ENCODE results near the gene IFI16. TPM values are rescaled to one million over a fixed set of nuclear protein-coding genes. Genes with fewer than 3 reads are reported as not detected.
"Not testable (repeated sequence)": the region's sequence is repeated elsewhere in the genome, so short reads cannot be mapped to it uniquely, and the experiment has no call there.

Gene IFI16
- total RNA-seq, 4 donors from 2014 or later, result 10.5 to 106 (median 24.9) TPM

- Histone ChIP-seq H3K36me3 (no peaks in the 10 kb centered on the region), H3K27me3 (no peaks in the 10 kb centered on the region), H3K4me1 (peaks cover 0 to 23% (median 9%) of the 10 kb centered on the region in 4 donors), H3K9me3 (no peaks in the 10 kb centered on the region), H3K27ac (no peak overlapping the region), H3K4me3 (no peak overlapping the region)
- TF ChIP-seq CTCF (IDR thresholded peaks at IDR 0.05), result no peak
- no peak for TF ChIP-seq POLR2A (IDR thresholded peaks at IDR 0.05)
- DNase-seq, result no peak
These were observed 2.0 kb upstream of the IFI16 start for GRCh38 chr1:159007726-159008125.

GRCh38 chr1:159008744-159009188 is 941 bp upstream of the IFI16 start:
- H3K27me3 ChIP-seq, result no peaks in the 10 kb centered on the region
- TF ChIP-seq POLR2A (IDR thresholded peaks at IDR 0.05) (peak in 1 of 2 donors; percentile 23), CTCF (IDR thresholded peaks at IDR 0.05) (no peak)
- no peaks in the 10 kb centered on the region for H3K9me3 ChIP-seq
- DNase-seq, result peak in 2 of 3 donors; percentile 87 to 90
- H3K4me3 ChIP-seq, result peak overlapping the region in 3 of 4 donors; percentile 43 to 62 (median 52)
- H3K4me1 ChIP-seq, result peaks cover 0 to 23% (median 9%) of the 10 kb centered on the region in 4 donors
- H3K36me3 ChIP-seq, result no peaks in the 10 kb centered on the region
- peak overlapping the region; percentile 77 to 87 (median 84) for H3K27ac ChIP-seq

GRCh38 chr1:159009287-159009686 is 420 bp upstream of the IFI16 start:
- DNase-seq, result no peak
- peak overlapping the region; percentile 43 to 62 (median 56) for H3K4me3 ChIP-seq
- H3K9me3 ChIP-seq, result no peaks in the 10 kb centered on the region
- no peaks in the 10 kb centered on the region for H3K36me3 ChIP-seq
- peaks cover 0 to 23% (median 9%) of the 10 kb centered on the region in 4 donors for H3K4me1 ChIP-seq
- TF ChIP-seq POLR2A (IDR thresholded peaks at IDR 0.05), result no peak
- no peaks in the 10 kb centered on the region for H3K27me3 ChIP-seq
- H3K27ac ChIP-seq, result peak overlapping the region; percentile 77 to 87 (median 84)

GRCh38 chr1:159010391-159010790 is 684 bp downstream of the IFI16 start:
- TF ChIP-seq CTCF (IDR thresholded peaks at IDR 0.05) (no peak), POLR2A (IDR thresholded peaks at IDR 0.05) (no peak)
- H3K4me1 ChIP-seq, result peaks cover 0 to 24% (median 11%) of the 10 kb centered on the region in 4 donors
- peak overlapping the region; percentile 77 to 87 (median 84) for H3K27ac ChIP-seq
- H3K36me3 ChIP-seq, result no peaks in the 10 kb centered on the region
- H3K4me3 ChIP-seq, result peak overlapping the region; percentile 43 to 62 (median 56)
- no peaks in the 10 kb centered on the region for H3K9me3 ChIP-seq
- DNase-seq, result no peak
- no peaks in the 10 kb centered on the region for H3K27me3 ChIP-seq

- H3K9me3 ChIP-seq, H3K36me3 ChIP-seq, H3K27me3 ChIP-seq, DNase-seq: not testable (repeated sequence)
- H3K4me1 ChIP-seq, result peaks cover 0 to 21% (median 10%) of the 10 kb centered on the region in 4 donors
- H3K27ac ChIP-seq, result peak overlapping the region; percentile 77 to 87 (median 84)
- H3K4me3 ChIP-seq, result peak overlapping the region; percentile 43 to 62 (median 56)
These were observed 1.3 kb downstream of the IFI16 start for GRCh38 chr1:159011001-159011400.

- peak overlapping the region in 3 of 4 donors; percentile 73 to 87 (median 77) for H3K27ac ChIP-seq
- H3K4me3 ChIP-seq, result peak overlapping the region; percentile 30 to 62 (median 56)
- DNase-seq, result no peak
- no peaks in the 10 kb centered on the region for H3K9me3 ChIP-seq
- peaks cover 0 to 22% (median 9%) of the 10 kb centered on the region in 4 donors for H3K4me1 ChIP-seq
- H3K36me3 ChIP-seq, result peaks cover 0 to 10% (median 0%) of the 10 kb centered on the region in 3 donors
- TF ChIP-seq CTCF (IDR thresholded peaks at IDR 0.05), result no peak
- no peaks in the 10 kb centered on the region for H3K27me3 ChIP-seq
These were observed 2.0 kb downstream of the IFI16 start for GRCh38 chr1:159011751-159012150.

Measured in Peyer's patch (tissue), 4 donors.